H1 (cell line): Measurements from ENCODE around the gene TMEM115. TPM values are rescaled to one million over a fixed set of nuclear protein-coding genes. Genes with fewer than 3 reads are reported as not detected.

ENCODE experiments used
- CTCF ChIA-PET: fragments of 300-600 bp; sonication (Branson Sonifier 250); formaldehyde crosslinking; loops from one replicate; lab custom pipeline; 2021; ENCODE audit not compliant: partially characterized antibody; lab: Charles Lee
- POLR2A ChIA-PET: fragments of 300-600 bp; sonication (Branson Sonifier 250); formaldehyde crosslinking; loops from one replicate; lab custom pipeline; 2021; ENCODE audit warnings: inconsistent platforms; ENCODE audit not compliant: partially characterized antibody; lab: Charles Lee
- DNase-seq, 2 experiments: peaks; one replicate each; pipeline versions ENCODE4 v3.0.0 to v3.0.0-alpha.2; 2010 to 2022; ENCODE audit warnings: low spot score in 2 of 2, low read depth in 1 of 2, mixed read lengths in 1 of 2
- FAIRE-seq: peaks from 2 replicates; lab custom pipeline; 2011; peaks lifted over from hg19 to GRCh38; lab: Jason Lieb, UNC
- H2AFZ ChIP-seq: 2 replicates; pipeline ENCODE4 v1.8.1; 2012; ENCODE audit warnings: low read length, inconsistent platforms
- H2AK5ac ChIP-seq: 2 replicates; pipeline ENCODE4 v1.6.1; 2013; ENCODE audit warnings: low read depth, low read length
- H2BK120ac ChIP-seq: replicated peaks from 2 replicates; pipeline ENCODE3; 2013; ENCODE audit warnings: low read depth, low read length, inconsistent platforms
- H2BK12ac ChIP-seq: 2 replicates; pipeline ENCODE4 v1.6.1; 2013; ENCODE audit warnings: low read depth, low read length
- H2BK15ac ChIP-seq: 2 replicates; pipeline ENCODE4 v1.6.1; 2013; ENCODE audit warnings: low read length
- H2BK20ac ChIP-seq: 2 replicates; pipeline ENCODE4 v1.6.1; 2013; ENCODE audit warnings: low read length
- H2BK5ac ChIP-seq: 2 replicates; pipeline ENCODE4 v1.6.1; 2013; ENCODE audit warnings: low read depth, low read length
- H3K14ac ChIP-seq: 2 replicates; pipeline ENCODE4 v1.6.1; 2013; ENCODE audit warnings: inconsistent platforms; ENCODE audit not compliant: insufficient read length
- H3K18ac ChIP-seq: 2 replicates; pipeline ENCODE4 v1.6.1; 2013; ENCODE audit warnings: low read length; ENCODE audit errors: extremely low read depth
- H3K23ac ChIP-seq: 2 replicates; pipeline ENCODE4 v1.6.1; 2013; ENCODE audit warnings: inconsistent platforms; ENCODE audit not compliant: insufficient read length
- H3K23me2 ChIP-seq: 2 replicates; pipeline ENCODE4 v1.6.1; 2013; ENCODE audit warnings: low read depth, low read length
- H3K27ac ChIP-seq: 2 replicates; pipeline ENCODE4 v1.6.1; 2011; ENCODE audit warnings: low read depth, low read length, inconsistent platforms
- H3K27me3 ChIP-seq, 4 experiments: replicated peaks in 1 of 4; 1 replicate in 1 of 4; 2 replicates in 3 of 4; pipeline versions ENCODE4 v1.6.1 to v1.8.1; 2011 to 2013; ENCODE audit warnings: low read length in 3 of 4, mild to moderate bottlenecking in 3 of 4, inconsistent platforms in 2 of 4, mixed read lengths in 2 of 4, moderate library complexity in 1 of 4; ENCODE audit not compliant: control insufficient read depth in 3 of 4, insufficient read depth in 3 of 4; ENCODE audit errors: extremely low read depth in 1 of 4
- H3K36me3 ChIP-seq, 4 experiments: 2 replicates each; pipeline versions ENCODE4 v1.6.1 to v1.8.1; 2011 to 2013; ENCODE audit warnings: mild to moderate bottlenecking in 4 of 4, low read length in 3 of 4, moderate library complexity in 2 of 4, control low read depth in 1 of 4, inconsistent platforms in 1 of 4; ENCODE audit not compliant: insufficient read depth in 4 of 4, control insufficient read depth in 2 of 4
- H3K4ac ChIP-seq: replicated peaks from 2 replicates; pipeline ENCODE3; 2013; ENCODE audit warnings: low read length, low read depth, mixed read lengths, inconsistent platforms; ENCODE audit not compliant: insufficient read length
- H3K4me1 ChIP-seq, 4 experiments: replicated peaks in 1 of 4; 1 replicate in 1 of 4; 2 replicates in 3 of 4; pipeline versions ENCODE4 v1.6.1 to v1.8.1; 2011 to 2013; ENCODE audit warnings: low read length in 3 of 4, inconsistent platforms in 2 of 4, mixed read lengths in 1 of 4; ENCODE audit not compliant: insufficient read depth in 4 of 4, control insufficient read depth in 3 of 4
- H3K4me2 ChIP-seq, 2 experiments: 2 replicates each; pipeline versions ENCODE4 v1.6.1 to v1.8.1; 2011 to 2013; ENCODE audit warnings: low read depth in 2 of 2, low read length in 2 of 2, control low read depth in 1 of 2, inconsistent platforms in 1 of 2, mild to moderate bottlenecking in 1 of 2; ENCODE audit not compliant: insufficient read depth in 1 of 2
- H3K4me3 ChIP-seq, 4 experiments: fragments of 200-600, 300-600 bp in 1 of 4; sonication (generic), shearing (Covaris generic), sonication (Bioruptor Twin) in 1 of 4; 2 replicates each; pipeline versions ENCODE4 v1.5.1 to v1.8.1; 2011 to 2016; ENCODE audit warnings: low read length in 4 of 4, low read depth in 3 of 4, control low read depth in 2 of 4, inconsistent platforms in 2 of 4, mild to moderate bottlenecking in 2 of 4, mixed read lengths in 1 of 4, moderate library complexity in 1 of 4; ENCODE audit not compliant: insufficient read depth in 2 of 4; ENCODE audit errors: extremely low read depth in 1 of 4
- H3K56ac ChIP-seq: replicated peaks from 2 replicates; pipeline ENCODE3; 2013; ENCODE audit warnings: low read depth, mild to moderate bottlenecking, mixed read lengths, low read length, inconsistent platforms; ENCODE audit not compliant: insufficient read length
- H3K79me1 ChIP-seq: 2 replicates; pipeline ENCODE4 v1.6.1; 2013; ENCODE audit warnings: low read depth, low read length, control low read depth
- H3K79me2 ChIP-seq, 2 experiments: 2 replicates each; pipeline versions ENCODE4 v1.6.1 to v1.8.1; 2012 to 2013; ENCODE audit warnings: low read length in 2 of 2, mild to moderate bottlenecking in 2 of 2, inconsistent platforms in 1 of 2; ENCODE audit not compliant: insufficient read depth in 2 of 2, control insufficient read depth in 1 of 2
- H3K9ac ChIP-seq, 4 experiments: replicated peaks in 1 of 4; 1 replicate in 1 of 4; 2 replicates in 3 of 4; pipeline versions ENCODE4 v1.6.1 to v1.8.1; 2011 to 2013; ENCODE audit warnings: low read depth in 3 of 4, low read length in 3 of 4, control low read depth in 2 of 4, mild to moderate bottlenecking in 2 of 4, moderate library complexity in 2 of 4, inconsistent platforms in 1 of 4; ENCODE audit errors: extremely low read depth in 1 of 4
- H3K9me3 ChIP-seq, 2 experiments: 2 replicates each; pipeline versions ENCODE4 v1.6.1 to v1.8.1; 2012 to 2013; ENCODE audit warnings: mild to moderate bottlenecking in 2 of 2, moderate library complexity in 2 of 2, control low read depth in 1 of 2, inconsistent platforms in 1 of 2, low read depth in 1 of 2, low read length in 1 of 2, mixed read lengths in 1 of 2; ENCODE audit not compliant: insufficient read depth in 2 of 2
- H4K20me1 ChIP-seq, 2 experiments: replicated peaks in 1 of 2; 2 replicates each; pipeline versions ENCODE3 to v1.8.1; 2011 to 2013; ENCODE audit warnings: inconsistent platforms in 2 of 2, low read length in 2 of 2, mild to moderate bottlenecking in 1 of 2; ENCODE audit not compliant: insufficient read depth in 2 of 2, control insufficient read depth in 1 of 2
- H4K5ac ChIP-seq: 2 replicates; pipeline ENCODE4 v1.6.1; 2013; ENCODE audit warnings: low read length, low read depth, mixed read lengths, inconsistent platforms; ENCODE audit not compliant: insufficient read length
- H4K8ac ChIP-seq: 2 replicates; pipeline ENCODE4 v1.8.0; 2013; ENCODE audit warnings: mild to moderate bottlenecking, moderate library complexity, low read length, inconsistent platforms; ENCODE audit not compliant: insufficient read depth; ENCODE audit errors: extremely low read depth
- H4K91ac ChIP-seq: replicated peaks from 2 replicates; pipeline ENCODE3; 2013; ENCODE audit warnings: low read length, mixed read lengths, inconsistent platforms; ENCODE audit not compliant: insufficient read length
- WGBS, 2 experiments: shearing (Covaris generic) in 1 of 2; methylation state at CpG; one replicate each; pipeline versions ENCODE4 v1.1.6 to v1.1.7; 2013 to 2015; ENCODE audit warnings: low lambda C conversion rate in 2 of 2, mixed read lengths in 2 of 2, inconsistent platforms in 1 of 2, low coverage in 1 of 2, missing lambda C conversion rate in 1 of 2; ENCODE audit not compliant: insufficient replicate concordance in 2 of 2, insufficient coverage in 1 of 2, insufficient read length in 1 of 2; ENCODE audit errors: extremely low coverage in 1 of 2, missing lambda C conversion rate in 1 of 2; 5-methylcytosine and 5-hydroxymethylcytosine counted together
- polyA plus RNA-seq, 7 experiments: library from polyadenylated mRNA; depleted of rRNA in 3 of 7; stranded (reverse) in 5 of 7; unstranded in 2 of 7; fragments of >200 nt in 5 of 7; fragments of 200-250 nt in 2 of 7; gene quantifications; 1 replicate in 5 of 7; 2 replicates in 1 of 7; 4 replicates in 1 of 7; pipeline versions ENCODE4 v1.2.1 to v1.2.3, GENCODE V29; 2011 to 2013; ENCODE audit warnings: missing spikeins in 2 of 7, mixed read lengths in 2 of 7
- total RNA-seq: library from RNA; stranded (reverse); fragmentation: NEBNext Ultra II Directional; extraction: Animal tissue kit (Norgen Biotek cat#: 25700); gene quantifications from 2 replicates; pipeline ENCODE4 v1.2.1, GENCODE V29; 2021

TMEM115 gene
- total and polyA plus RNA-seq, 2 of the 8 experiments (the other 6 are each of a cell fraction or from before 2014, with no cell fraction given): 25.4 to 32.4 TPM

GRCh38 chr3:50393061-50393460 lies 33.7 kb upstream of the TMEM115 start:
- no peaks in the 10 kb centered on the region for H3K23me2 ChIP-seq
- no peak overlapping the region for H3K56ac ChIP-seq
- POLR2A ChIA-PET: interaction anchor here (1.4 to 1.5 kb wide), 2 partner anchors 18 to 152 kb away, joined by 3 read pairs; no protein-coding TSS in a partner anchor

More at GRCh38 chr3:50393061-50393460, 33.7 kb upstream of the TMEM115 start:
- Histone ChIP-seq H2BK20ac (no peak overlapping the region), H3K4ac (no peak overlapping the region), H3K23ac (no peak overlapping the region), H3K27ac (no peak overlapping the region), H2BK15ac (no peak overlapping the region), H3K79me1 (no peaks in the 10 kb centered on the region), H4K8ac (no peak overlapping the region), H3K4me3 (no peak overlapping the region), H3K14ac (no peak overlapping the region), H4K91ac (no peak overlapping the region), H4K5ac (no peak overlapping the region), H2BK120ac (no peak overlapping the region), H3K27me3 (no peaks in the 10 kb centered on the region; a peak in 1 of 7 replicates), H3K4me2 (no peak overlapping the region), H2BK5ac (no peak overlapping the region), H2BK12ac (no peak overlapping the region), H3K79me2 (no peaks in the 10 kb centered on the region), H3K9ac (no peak overlapping the region), H4K20me1 (peaks cover 3 to 6% of the 10 kb centered on the region in 2 experiments), H2AFZ (no peak overlapping the region), H3K9me3 (no peaks in the 10 kb centered on the region), H3K18ac (no peak overlapping the region), H3K36me3 (no peaks in the 10 kb centered on the region), H3K4me1 (peaks cover 0 to 2% (median under 1%) of the 10 kb centered on the region in 4 experiments; a peak in 2 of 7 replicates), H2AK5ac (no peak overlapping the region)
- 89% methylated on average over 5 of the region's 5 CpGs; no CpG with 5 or more reads in 1 of the 2 experiments for WGBS, 2 experiments
- CTCF ChIA-PET: interaction anchor here (0.8 to 9.3 kb wide), 9 partner anchors 8 to 69 kb away, joined by 3 to 136 read pairs (median 4); partner anchors contain the start of genes CYB561D2, NPRL2 and ZMYND10
- FAIRE-seq (no peak), DNase-seq (no peak)
